ENCODE measurements around the gene STK10. TPM values are rescaled to one million over a fixed set of nuclear protein-coding genes. Genes with fewer than 3 reads are reported as not detected.

The STK10 gene
- total and polyA plus RNA-seq, 12 donors = 5.6 to 22.3 (median 9.9) TPM

DNA sequence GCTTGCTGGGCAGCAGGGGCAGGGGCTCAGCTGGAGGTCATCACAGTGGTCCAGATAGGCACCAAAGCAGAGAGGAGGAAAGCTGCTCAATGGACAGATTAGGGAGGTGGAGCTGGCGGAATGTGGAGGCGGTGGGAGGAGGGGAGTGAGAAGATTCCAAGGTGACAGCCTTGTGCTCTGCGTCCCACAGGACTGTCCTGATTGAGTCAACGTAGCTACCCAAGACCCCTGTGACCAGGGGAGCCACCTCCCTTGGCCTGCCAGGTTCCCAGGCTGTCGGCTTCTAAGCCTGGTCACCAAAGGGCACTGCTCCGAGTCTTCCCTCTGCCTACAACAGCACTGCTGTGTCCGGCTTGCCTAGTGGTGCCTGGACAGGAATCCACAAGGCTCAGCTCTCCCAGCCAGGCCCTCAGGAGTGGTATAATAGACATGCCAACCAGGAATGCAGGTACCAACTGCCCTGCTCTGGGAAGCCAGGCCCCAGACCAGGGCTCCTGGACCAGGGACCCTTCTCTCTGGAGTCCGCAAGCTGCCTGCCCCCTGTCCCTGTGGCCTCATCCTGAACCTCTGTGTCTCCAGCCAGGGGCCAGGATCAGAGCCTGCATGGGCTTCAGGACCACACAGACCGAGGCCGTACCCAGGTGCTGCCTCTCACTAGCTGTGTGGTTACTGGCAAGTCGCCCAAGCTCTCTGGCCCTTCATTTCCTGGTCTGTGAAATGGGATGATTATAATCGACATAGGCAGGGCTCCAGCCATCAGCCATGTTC is 67.9 kb downstream of the STK10 start:
- TF ChIP-seq, protein P1, sequence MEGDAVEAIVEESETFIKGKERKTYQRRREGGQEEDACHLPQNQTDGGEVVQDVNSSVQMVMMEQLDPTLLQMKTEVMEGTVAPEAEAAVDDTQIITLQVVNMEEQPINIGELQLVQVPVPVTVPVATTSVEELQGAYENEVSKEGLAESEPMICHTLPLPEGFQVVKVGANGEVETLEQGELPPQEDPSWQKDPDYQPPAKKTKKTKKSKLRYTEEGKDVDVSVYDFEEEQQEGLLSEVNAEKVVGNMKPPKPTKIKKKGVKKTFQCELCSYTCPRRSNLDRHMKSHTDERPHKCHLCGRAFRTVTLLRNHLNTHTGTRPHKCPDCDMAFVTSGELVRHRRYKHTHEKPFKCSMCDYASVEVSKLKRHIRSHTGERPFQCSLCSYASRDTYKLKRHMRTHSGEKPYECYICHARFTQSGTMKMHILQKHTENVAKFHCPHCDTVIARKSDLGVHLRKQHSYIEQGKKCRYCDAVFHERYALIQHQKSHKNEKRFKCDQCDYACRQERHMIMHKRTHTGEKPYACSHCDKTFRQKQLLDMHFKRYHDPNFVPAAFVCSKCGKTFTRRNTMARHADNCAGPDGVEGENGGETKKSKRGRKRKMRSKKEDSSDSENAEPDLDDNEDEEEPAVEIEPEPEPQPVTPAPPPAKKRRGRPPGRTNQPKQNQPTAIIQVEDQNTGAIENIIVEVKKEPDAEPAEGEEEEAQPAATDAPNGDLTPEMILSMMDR (IDR thresholded peaks at IDR 0.05) = no peak
- Histone ChIP-seq H3K36me3 (peaks cover 0 to 64% (median 10%) of the 10 kb centered on the region in 9 donors), H3K4me3 (no peak overlapping the region), H3K4me1 (peaks cover 6 to 66% (median 34%) of the 10 kb centered on the region in 9 donors), H3K27ac (no peak overlapping the region), H3K9me3 (no peaks in the 10 kb centered on the region), H3K27me3 (no peaks in the 10 kb centered on the region)
- intact Hi-C loops (cut with DNase I) = loop anchor here in 3 of 10 donors (5.0 kb wide), 2 partner anchors 32 to 67 kb away; partner anchors contain the start of gene STK10 (in 1 of the 3)
- ATAC-seq (no peak), DNase-seq (no peak)
- 90 to 91% methylated on average over 12 of the region's 12 CpGs for WGBS, 2 donors

DNA sequence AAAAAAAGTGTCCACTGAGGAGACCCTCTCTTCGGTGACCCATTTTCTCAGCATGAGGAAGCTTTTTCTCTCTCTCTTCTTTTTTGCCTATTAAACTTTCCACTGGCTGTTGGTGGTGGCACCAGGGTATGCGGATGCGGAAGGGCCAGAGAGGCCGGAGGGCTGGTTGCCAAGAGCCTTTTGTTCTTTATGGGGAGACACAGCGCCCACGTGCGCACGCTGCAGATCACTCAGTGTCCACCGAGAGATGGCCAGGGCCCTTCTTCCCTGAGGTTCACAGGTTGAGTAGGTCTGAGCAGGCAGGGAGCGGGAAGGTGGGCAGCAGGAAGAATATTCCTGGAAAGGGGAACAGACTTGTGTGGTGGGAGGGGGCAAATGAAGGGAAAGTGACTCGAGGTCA is 69.1 kb downstream of the STK10 start:
- Histone ChIP-seq H3K27me3 (no peaks in the 10 kb centered on the region), H3K27ac (peak overlapping the region in 7 of 10 donors; percentile 3 to 64 (median 37)), H3K4me3 (no peak overlapping the region), H3K9me3 (no peaks in the 10 kb centered on the region), H3K4me1 (peaks cover 6 to 77% (median 38%) of the 10 kb centered on the region in 9 donors), H3K36me3 (peaks cover 0 to 55% (median 10%) of the 10 kb centered on the region in 9 donors)
- peak in 2 of 8 donors; percentile 8 to 26 for ATAC-seq
- DNase-seq = no peak
- WGBS, 2 donors = 76 to 79% methylated on average over 11 of the region's 11 CpGs
- TF ChIP-seq, protein P1 (IDR thresholded peaks at IDR 0.05) = no peak
- intact Hi-C loops (cut with DNase I) = loop anchor here in 2 of 10 donors (5.0 kb wide), 1 partner anchor 33 kb away; no protein-coding TSS in a partner anchor

DNA sequence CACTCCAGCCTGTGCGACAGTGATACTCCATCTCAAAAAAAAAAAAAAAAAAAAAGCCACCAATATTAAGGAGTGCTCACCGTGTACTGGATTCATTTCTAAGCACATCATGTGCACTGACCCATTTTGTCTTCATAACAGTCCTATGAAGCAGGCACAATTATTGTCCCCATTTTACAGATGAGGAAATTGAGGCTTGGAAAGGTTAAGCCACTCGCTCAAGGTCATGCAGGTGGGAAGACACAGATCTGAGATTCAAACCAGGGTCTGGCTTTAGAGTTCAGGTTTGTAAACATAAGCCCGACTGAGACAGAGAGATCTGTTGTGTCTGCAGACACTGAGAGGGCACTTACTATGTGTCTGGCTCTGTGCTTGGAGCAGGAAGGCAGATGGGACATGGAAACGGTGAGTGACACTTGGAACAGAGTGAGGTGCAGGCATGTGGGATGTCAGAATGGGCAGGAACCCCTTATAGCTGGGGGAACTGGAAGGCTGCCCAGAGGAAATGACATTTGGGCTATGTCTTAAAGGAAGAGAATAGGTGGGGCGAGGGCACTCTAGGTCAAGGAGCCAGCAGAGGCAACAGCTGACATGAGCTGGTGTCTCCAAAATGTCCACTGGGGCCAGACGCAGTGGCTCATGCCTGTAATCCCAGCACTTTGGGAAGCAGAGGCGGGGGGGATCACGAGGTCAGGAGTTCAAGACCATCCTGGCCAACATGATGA is 69.9 kb downstream of the STK10 start:
- intact Hi-C loops (cut with DNase I) = loop anchor here in 2 of 10 donors (5.0 kb wide), 1 partner anchor 34 kb away; no protein-coding TSS in a partner anchor
- peaks cover 2 to 77% (median 34%) of the 10 kb centered on the region in 9 donors for H3K4me1 ChIP-seq
- 63 to 75% methylated on average over 9 of the region's 9 CpGs for WGBS, 2 donors
- DNase-seq (no peak), ATAC-seq (peak in 7 of 8 donors; percentile 29 to 66 (median 49))
- H3K27me3 ChIP-seq = no peaks in the 10 kb centered on the region
- H3K9me3 ChIP-seq = no peaks in the 10 kb centered on the region
- no peak overlapping the region for H3K4me3 ChIP-seq
- peak overlapping the region in 6 of 10 donors; percentile 20 to 64 (median 38) for H3K27ac ChIP-seq
- H3K36me3 ChIP-seq = peaks cover 0 to 52% (median 10%) of the 10 kb centered on the region in 9 donors
- TF ChIP-seq, protein P1 (IDR thresholded peaks at IDR 0.05) = no peak

DNA sequence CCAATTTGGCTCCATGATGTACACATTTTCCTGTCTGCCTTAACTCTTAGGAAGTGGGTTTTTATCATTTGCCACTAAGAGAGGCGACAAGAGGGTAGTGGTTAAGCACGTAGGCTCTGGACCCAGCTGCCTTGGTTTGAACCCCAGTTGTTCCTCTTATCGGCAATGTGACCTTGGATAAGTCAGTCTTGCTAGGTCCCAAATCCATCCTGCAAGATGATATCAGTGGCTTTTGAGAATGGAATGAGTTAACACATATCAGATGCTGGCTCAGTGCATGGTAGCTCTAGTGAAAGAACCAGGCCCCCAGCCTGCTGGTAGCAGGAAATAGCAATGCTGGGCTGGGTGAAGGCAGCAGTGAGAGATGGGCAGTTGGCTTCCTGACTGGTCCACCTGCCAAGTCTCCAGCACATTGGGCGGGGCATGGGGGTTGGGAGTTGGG is 72.5 kb downstream of the STK10 start:
- Histone ChIP-seq H3K4me1 (peaks cover 7 to 94% (median 53%) of the 10 kb centered on the region in 9 donors), H3K27ac (peak overlapping the region in 6 of 10 donors; percentile 3 to 84 (median 27)), H3K27me3 (no peaks in the 10 kb centered on the region), H3K36me3 (peaks cover 0 to 45% (median 10%) of the 10 kb centered on the region in 9 donors), H3K9me3 (no peaks in the 10 kb centered on the region), H3K4me3 (peak overlapping the region in 1 of 10 donors; percentile 30)
- ATAC-seq (no peak), DNase-seq (no peak)
- TF ChIP-seq, protein P1 (IDR thresholded peaks at IDR 0.05) = no peak
- intact Hi-C loops (cut with DNase I) = loop anchor here in 2 of 10 donors (5.0 kb wide), 1 partner anchor 37 kb away; no protein-coding TSS in a partner anchor
- 82 to 84% methylated on average over 4 of the region's 4 CpGs for whole genome bisulfite sequencing, 2 donors

Data from heart right ventricle (tissue), 16 donors.